ENCODE results near the gene ACTN4. TPM values are rescaled to one million over a fixed set of nuclear protein-coding genes. Genes with fewer than 3 reads are reported as not detected.

ACTN4 gene
- total and polyA plus RNA-seq, 2 donors (not counting 1 experiment from before 2014, with no cell fraction given): 108 to 164 TPM

GRCh38 chr19:38657633-38658222 is 10.3 kb downstream of the ACTN4 start:
- no peak for DNase-seq
- peaks cover 46% of the 10 kb centered on the region for H3K4me1 Mint-ChIP-seq
- no peak overlapping the region for H3K9ac ChIP-seq (ENCODE audit: low read length)

More at GRCh38 chr19:38657633-38658222, 10.3 kb downstream of the ACTN4 start:
- H3K4me2 ChIP-seq (replicated peaks; ENCODE audit: low read depth, low read length, poor library complexity, severe bottlenecking): no peak overlapping the region
- H3K9me3 ChIP-seq (ENCODE audit: control extremely low read depth in 1 of 3, control insufficient read depth in 2 of 3, insufficient read depth in 1 of 3, low read length in 2 of 3): no peaks in the 10 kb centered on the region
- peaks cover 0 to 30% of the 10 kb centered on the region in 2 experiments for H3K36me3 ChIP-seq (replicated peaks in 1 of 2; ENCODE audit: control extremely low read depth in 1 of 2, control insufficient read depth in 1 of 2, extremely low read depth in 1 of 2, insufficient read depth in 2 of 2, low read length in 1 of 2)
- POLR2A ChIA-PET: no interaction called here
- CTCF ChIA-PET: interaction anchor here (1.4 kb wide), 1 partner anchor 22 kb away, joined by 5 read pairs; no protein-coding TSS in a partner anchor
- intact Hi-C loops (cut with micrococcal nuclease): no loop called here
- H4K20me1 ChIP-seq (ENCODE audit: control insufficient read depth, insufficient read depth, low read length, poor library complexity, severe bottlenecking): peaks cover 55% of the 10 kb centered on the region
- H3K27ac ChIP-seq (ENCODE audit: low read length in 2 of 2): no peak overlapping the region
- no peaks in the 10 kb centered on the region for H3K27me3 Mint-ChIP-seq
- ATAC-seq (ENCODE audit: low read depth): no peak
- no peak for TF ChIP-seq EZH2 (IDR thresholded peaks at IDR 0.05; ENCODE audit: borderline replicate concordance, insufficient read depth, low read depth, low read length, poor library complexity, severe bottlenecking)
- no peak for TF ChIP-seq CTCF (IDR thresholded peaks at IDR 0.05)
- WGBS (ENCODE audit: insufficient coverage): 94% methylated on average over 4 of the region's 8 CpGs
- H2AFZ ChIP-seq (ENCODE audit: insufficient read depth, low read depth, low read length, poor library complexity, severe bottlenecking): no peak overlapping the region
- H3K9me3 Mint-ChIP-seq (ENCODE audit: insufficient read depth): no peaks in the 10 kb centered on the region
- no peak overlapping the region for H3K4me3 Mint-ChIP-seq
- H3K27ac Mint-ChIP-seq: peak overlapping the region; percentile 21
- peaks cover 96% of the 10 kb centered on the region for H3K79me2 ChIP-seq (ENCODE audit: control insufficient read depth, insufficient read depth, low read length)
- no peaks in the 10 kb centered on the region for H3K27me3 ChIP-seq (replicated peaks in 1 of 4; ENCODE audit: control extremely low read depth in 1 of 4, control insufficient read depth in 3 of 4, insufficient read depth in 4 of 4, low read length in 3 of 4)
- H3K4me3 ChIP-seq (ENCODE audit: control extremely low read depth in 1 of 5, extremely low read depth in 1 of 5, insufficient read depth in 1 of 5, low read depth in 2 of 5, low read length in 4 of 5): no peak overlapping the region
- peaks cover 6 to 12% of the 10 kb centered on the region in 2 donors for H3K4me1 ChIP-seq (ENCODE audit: control insufficient read depth in 2 of 2, insufficient read depth in 2 of 2, low read length in 2 of 2)

All from B cell (primary cell).